ENCODE measurements around the gene FAM3B.

- TF ChIP-seq ZNF133 (tag by site-specific recombination; IDR thresholded peaks at IDR 0.05) (no peak), ZNF24 (tag by site-specific recombination; IDR thresholded peaks at IDR 0.05) (no peak)
- TF ChIP-seq, protein P1, sequence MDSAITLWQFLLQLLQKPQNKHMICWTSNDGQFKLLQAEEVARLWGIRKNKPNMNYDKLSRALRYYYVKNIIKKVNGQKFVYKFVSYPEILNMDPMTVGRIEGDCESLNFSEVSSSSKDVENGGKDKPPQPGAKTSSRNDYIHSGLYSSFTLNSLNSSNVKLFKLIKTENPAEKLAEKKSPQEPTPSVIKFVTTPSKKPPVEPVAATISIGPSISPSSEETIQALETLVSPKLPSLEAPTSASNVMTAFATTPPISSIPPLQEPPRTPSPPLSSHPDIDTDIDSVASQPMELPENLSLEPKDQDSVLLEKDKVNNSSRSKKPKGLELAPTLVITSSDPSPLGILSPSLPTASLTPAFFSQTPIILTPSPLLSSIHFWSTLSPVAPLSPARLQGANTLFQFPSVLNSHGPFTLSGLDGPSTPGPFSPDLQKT (IDR thresholded peaks at IDR 0.05; ENCODE audit: borderline replicate concordance, low read depth, low read length): no peak
These were observed 48.9 kb downstream of the FAM3B start for GRCh38 chr21:41365377-41366107.

Data from HEK293 (cell line).